Esophagus squamous epithelium (tissue), 5 donors: ENCODE data around the gene FKBP8. TPM values are rescaled to one million over a fixed set of nuclear protein-coding genes. Genes with fewer than 3 reads are reported as not detected.

ENCODE experiments used
- DNase-seq: peaks from one replicate; lab custom pipeline; 2025; lab: John Stamatoyannopoulos, UW
- H3K27ac ChIP-seq, 4 donors: fragments of 200-600 bp; sonication (generic); one replicate each; pipeline ENCODE4 v1.5.1; 2016 to 2019; ENCODE audit warnings: mild to moderate bottlenecking in 1 of 4
- H3K27me3 ChIP-seq, 4 donors: fragments of 200-600 bp; sonication (generic); 1 replicate in 3 of 4; 2 replicates in 1 of 4; pipeline versions ENCODE4 v1.5.1 to v1.6.0; 2017 to 2021; ENCODE audit warnings: antibody characterized with exemption in 1 of 4
- H3K36me3 ChIP-seq, 3 donors: fragments of 200-600 bp; sonication (generic); one replicate each; pipeline ENCODE4 v1.5.1; 2016 to 2019
- H3K4me1 ChIP-seq, 3 donors: fragments of 200-600 bp; sonication (generic); one replicate each; pipeline ENCODE4 v1.5.1; 2017 to 2019
- H3K4me3 ChIP-seq, 4 donors: fragments of 200-600 bp; sonication (generic); 1 replicate in 3 of 4; 2 replicates in 1 of 4; pipeline ENCODE4 v1.5.1; 2016 to 2019; ENCODE audit warnings: mild to moderate bottlenecking in 2 of 4, moderate library complexity in 1 of 4
- H3K9me3 ChIP-seq, 3 donors: fragments of 200-600 bp; sonication (generic); one replicate each; pipeline ENCODE4 v1.5.1; 2016 to 2019
- CTCF ChIP-seq, 6 experiments: fragments of 450-650 bp in 4 of 6; fragments of 200-600 bp in 2 of 6; sonication (generic) in 2 of 6; IDR thresholded peaks; one replicate each; pipeline ENCODE4 v1.5.1; 2016 to 2019; ENCODE audit warnings: antibody characterized with exemption in 6 of 6, mild to moderate bottlenecking in 4 of 6, moderate library complexity in 4 of 6
- POLR2A ChIP-seq, 4 donors: fragments of 450-650 bp; IDR thresholded peaks; one replicate each; pipeline ENCODE4 v1.6.1; 2017; ENCODE audit warnings: antibody characterized with exemption in 4 of 4, mild to moderate bottlenecking in 4 of 4, moderate library complexity in 3 of 4
- WGBS, 2 donors: methylation state at CpG; one replicate each; pipeline ENCODE4 v1.1.5; 2018; 5-methylcytosine and 5-hydroxymethylcytosine counted together
- intact Hi-C: fragments of 100-400 bp; cut with DNase I; formaldehyde crosslinking; loops from one replicate; pipeline ENCODE4 v1.15.0; 2022
- total RNA-seq, 4 donors: library from RNA; depleted of rRNA; stranded (reverse); fragments of >200 nt; gene quantifications; one replicate each; pipeline ENCODE4 v1.1.0, GENCODE V29; 2016
- donor health status: DM: yes; HTN: yes; CAD: no.

Gene FKBP8
- total RNA-seq, 4 donors from 2014 or later = 132 to 273 (median 247) TPM

- Histone ChIP-seq H3K9me3 (no peaks in the 10 kb centered on the region), H3K4me3 (no peak overlapping the region), H3K4me1 (peaks cover 76 to 100% (median 96%) of the 10 kb centered on the region in 3 donors), H3K36me3 (no peaks in the 10 kb centered on the region), H3K27me3 (no peaks in the 10 kb centered on the region), H3K27ac (peak overlapping the region in 3 of 4 donors; percentile 64 to 71 (median 68))
- TF ChIP-seq POLR2A (IDR thresholded peaks at IDR 0.05) = no peak
- no peak for TF ChIP-seq CTCF (IDR thresholded peaks at IDR 0.05)
- DNase-seq = no peak
- intact Hi-C loops = no loop called here
- WGBS, 2 donors = 63 to 68% methylated on average over 5 of the region's 8 CpGs
Measured at GRCh38 chr19:18504886-18505610, 38.3 kb downstream of the FKBP8 start.

- TF ChIP-seq CTCF (IDR thresholded peaks at IDR 0.05) = no peak
- Histone ChIP-seq H3K27ac (peak overlapping the region in 3 of 4 donors; percentile 10 to 74 (median 62)), H3K9me3 (no peaks in the 10 kb centered on the region), H3K4me1 (peaks cover 82 to 100% (median 99%) of the 10 kb centered on the region in 3 donors), H3K36me3 (no peaks in the 10 kb centered on the region), H3K27me3 (no peaks in the 10 kb centered on the region), H3K4me3 (no peak overlapping the region)
- intact Hi-C loops = no loop called here
- no peak for DNase-seq
- WGBS, 2 donors = 70 to 76% methylated on average over 6 to 13 of the region's 20 CpGs
Measured at GRCh38 chr19:18503971-18504885, 39.1 kb downstream of the FKBP8 start.

- Histone ChIP-seq H3K4me1 (peaks cover 83 to 100% (median 99%) of the 10 kb centered on the region in 3 donors), H3K27me3 (no peaks in the 10 kb centered on the region), H3K4me3 (no peak overlapping the region), H3K27ac (peak overlapping the region in 2 of 4 donors; percentile 62 to 74), H3K36me3 (no peaks in the 10 kb centered on the region), H3K9me3 (no peaks in the 10 kb centered on the region)
- TF ChIP-seq POLR2A (IDR thresholded peaks at IDR 0.05) (no peak), CTCF (IDR thresholded peaks at IDR 0.05) (no peak)
- DNase-seq = no peak
- WGBS, 2 donors = 73 to 77% methylated on average over 6 to 9 of the region's 15 CpGs
- intact Hi-C loops = no loop called here
Measured at GRCh38 chr19:18503337-18503970, 39.9 kb downstream of the FKBP8 start.

GRCh38 chr19:18502638-18503294 is 40.6 kb downstream of the FKBP8 start:
- Histone ChIP-seq H3K9me3 (no peaks in the 10 kb centered on the region), H3K27me3 (no peaks in the 10 kb centered on the region), H3K4me1 (peaks cover 83 to 100% (median 100%) of the 10 kb centered on the region in 3 donors), H3K36me3 (no peaks in the 10 kb centered on the region), H3K27ac (peak overlapping the region in 3 of 4 donors; percentile 53 to 74 (median 62)), H3K4me3 (no peak overlapping the region)
- intact Hi-C loops = no loop called here
- WGBS, 2 donors = 41 to 51% methylated on average over 10 to 14 of the region's 17 CpGs
- DNase-seq = no peak
- TF ChIP-seq CTCF (IDR thresholded peaks at IDR 0.05) (no peak), POLR2A (IDR thresholded peaks at IDR 0.05) (no peak)
